Retinal pigment epithelial cell (primary cell): Measurements from ENCODE around the gene ANKMY1.
A peak's percentile ranks its signal among the peaks of the same experiment; 100 is the strongest.

Source experiments
- DNase-seq: peaks from one replicate; pipeline ENCODE4 v3.0.0-alpha.2; 2010; ENCODE audit warnings: low read depth
- H3K4me3 ChIP-seq: 2 replicates; pipeline ENCODE4 v1.5.1; 2011; ENCODE audit warnings: mild to moderate bottlenecking, low read length, control low read depth, moderate library complexity
- CTCF ChIP-seq: conservative IDR thresholded peaks from 2 replicates; pipeline ENCODE4 v1.5.1; 2011; ENCODE audit warnings: low read depth, low read length, control low read depth, inconsistent platforms

The ANKMY1 gene

GRCh38 chr2:240579771-240580614 is 22.2 kb upstream of the ANKMY1 start:
- DNase-seq = no peak
- no peak overlapping the region for H3K4me3 ChIP-seq
- TF ChIP-seq CTCF = peak; percentile 28

- no peak for TF ChIP-seq CTCF
- no peak for DNase-seq
- no peak overlapping the region for H3K4me3 ChIP-seq
Observed at GRCh38 chr2:240579071-240579762, 21.4 kb upstream of the ANKMY1 start.

DNA sequence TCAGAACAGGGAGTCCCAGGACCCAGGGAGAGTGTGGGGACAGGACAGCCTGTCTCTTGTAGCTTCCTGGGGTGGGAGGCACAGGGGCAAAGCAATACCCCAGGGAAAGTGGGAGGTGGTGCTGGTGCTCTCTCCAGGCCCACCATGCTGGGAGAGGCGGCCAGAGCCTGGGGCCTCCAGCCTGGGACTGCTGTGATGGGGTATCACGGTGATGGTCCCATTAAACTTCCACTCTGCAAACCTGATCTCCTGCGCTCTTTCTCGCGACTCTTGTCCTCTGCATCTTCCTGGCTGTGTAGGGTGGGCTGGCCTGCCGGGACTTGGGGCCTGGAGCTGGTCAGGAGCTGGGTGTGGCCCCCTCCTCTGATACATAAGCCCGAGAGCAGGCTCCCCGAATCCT is 20.7 kb upstream of the ANKMY1 start:
- no peak for TF ChIP-seq CTCF
- no peak overlapping the region for H3K4me3 ChIP-seq
- no peak for DNase-seq

GRCh38 chr2:240578110-240578450 is 20.3 kb upstream of the ANKMY1 start:
- DNase-seq = no peak
- TF ChIP-seq CTCF = no peak
- no peak overlapping the region for H3K4me3 ChIP-seq

- TF ChIP-seq CTCF = no peak
- no peak for DNase-seq
- H3K4me3 ChIP-seq = no peak overlapping the region
Observed at GRCh38 chr2:240577281-240578109, 19.7 kb upstream of the ANKMY1 start.

DNA sequence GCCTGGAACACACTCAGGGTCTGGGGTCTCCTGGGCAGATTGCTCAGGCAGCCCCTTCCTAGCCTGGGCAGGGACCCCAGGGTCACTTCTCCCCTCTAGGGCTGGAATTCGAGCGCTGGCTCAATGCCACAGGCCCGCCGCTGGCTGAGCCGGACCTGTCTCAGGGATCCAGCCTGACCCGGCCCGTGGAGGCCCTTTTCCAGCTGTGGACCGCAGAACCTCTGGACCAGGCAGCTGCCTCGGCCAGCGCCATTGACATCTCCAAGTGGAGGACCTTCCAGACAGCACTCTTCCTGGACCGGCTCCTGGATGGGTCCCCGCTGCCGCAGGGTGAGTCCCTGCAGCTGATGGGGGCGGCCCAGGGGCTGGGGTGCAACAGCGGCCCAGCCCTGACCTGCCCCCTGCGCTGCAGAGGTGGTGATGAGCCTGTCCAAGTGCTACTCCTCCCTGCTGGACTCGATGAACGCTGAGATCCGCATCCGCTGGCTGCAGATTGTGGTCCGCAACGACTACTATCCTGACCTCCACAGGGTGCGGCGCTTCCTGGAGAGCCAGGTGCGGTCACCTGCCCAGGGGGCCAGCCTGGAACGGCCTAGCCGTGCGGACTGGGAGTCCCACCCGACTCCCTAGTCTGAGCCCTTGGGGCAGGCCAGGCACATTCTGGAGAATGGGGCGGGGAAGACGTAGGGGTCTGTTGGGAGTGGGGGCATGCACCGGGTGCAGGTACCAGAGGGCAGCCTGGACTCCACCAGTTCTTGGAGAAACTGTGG is 18.8 kb upstream of the ANKMY1 start:
- H3K4me3 ChIP-seq = no peak overlapping the region
- DNase-seq = no peak
- no peak for TF ChIP-seq CTCF
